HG02798 (cell line): ENCODE measurements around the gene PVALB.

ENCODE experiments used
- ATAC-seq: cut with Tn5 transposase; IDR thresholded peaks from one replicate; pipeline ENCODE4 v1.9.1; 2021; ENCODE audit warnings: mild to moderate bottlenecking; ENCODE audit not compliant: unreplicated experiment, poor library complexity

Gene PVALB

GRCh38 chr22:36850056-36850455 is 33.2 kb upstream of the PVALB start:
- ATAC-seq = no peak

DNA sequence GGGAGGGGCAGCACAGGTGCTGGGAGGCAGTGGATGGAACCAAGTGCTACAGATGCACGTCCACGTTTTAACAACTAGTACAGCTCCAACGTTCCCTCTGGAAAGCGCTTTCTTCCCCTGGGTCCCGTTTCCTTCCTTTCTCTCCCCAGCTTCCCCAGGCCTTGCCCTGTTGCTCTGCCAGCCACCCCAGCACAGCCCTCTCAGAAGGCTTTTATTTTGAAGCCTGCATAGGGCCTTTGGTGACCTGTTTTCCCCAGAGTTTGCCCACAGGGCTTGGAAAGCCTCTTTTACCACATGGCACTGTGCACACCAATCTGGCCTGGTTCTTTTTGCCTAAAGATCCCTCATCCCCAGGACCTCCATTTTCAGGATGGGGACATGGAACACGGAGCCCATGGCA is 30.1 kb upstream of the PVALB start:
- no peak for ATAC-seq

- ATAC-seq = no peak
Measured at GRCh38 chr22:36846271-36846670, 29.4 kb upstream of the PVALB start.

- ATAC-seq = no peak
Measured at GRCh38 chr22:36840106-36840505, 23.3 kb upstream of the PVALB start.

- no peak for ATAC-seq
Measured at GRCh38 chr22:36839356-36840073, 22.7 kb upstream of the PVALB start.

DNA sequence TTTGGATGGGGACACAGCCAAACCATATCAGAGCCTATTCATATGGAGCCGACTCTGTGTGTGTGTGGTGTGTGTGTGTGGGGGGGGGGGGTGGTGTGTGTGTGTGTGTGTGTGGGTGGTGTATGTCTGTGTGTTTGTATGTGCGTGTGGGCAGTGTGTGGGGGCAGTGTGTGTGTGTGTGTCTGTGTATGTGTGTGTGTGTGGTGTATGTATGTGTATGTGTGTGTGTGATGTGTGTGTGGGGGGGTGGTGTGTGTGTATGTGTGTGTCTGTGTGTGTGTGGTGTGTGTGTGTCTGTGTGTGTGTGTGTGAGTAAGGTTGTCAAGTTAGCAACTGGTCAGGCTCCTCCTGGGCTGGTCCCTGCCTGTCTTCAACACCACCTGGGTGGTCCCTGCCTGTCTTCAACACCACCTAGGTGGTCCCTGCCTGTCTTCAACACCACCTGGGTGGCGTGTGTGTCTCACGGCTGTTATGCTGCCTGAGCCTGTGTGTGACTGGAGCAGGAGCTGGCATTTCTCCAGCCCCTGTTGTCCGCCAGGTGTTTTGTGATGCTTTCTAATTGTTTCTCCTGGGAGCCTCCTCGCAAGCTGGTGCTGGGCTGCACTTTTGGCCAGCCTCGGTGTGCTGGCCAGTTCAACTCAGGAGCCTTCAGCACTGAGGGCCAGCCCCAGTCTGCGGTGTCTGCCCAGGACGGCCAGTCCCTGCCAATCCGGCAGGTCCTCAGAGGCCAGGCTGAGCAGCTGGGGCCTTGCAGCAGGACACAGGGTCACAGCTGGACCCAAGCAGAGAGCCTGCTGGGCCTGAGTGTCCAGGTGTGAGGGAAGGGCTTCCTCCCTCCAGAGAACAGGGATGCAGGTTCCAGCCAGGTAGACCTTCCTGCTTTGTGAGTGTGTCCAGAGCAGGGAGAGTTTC is 21.5 kb upstream of the PVALB start:
- ATAC-seq = no peak

GRCh38 chr22:36835903-36836302 is 19.1 kb upstream of the PVALB start:
- no peak for ATAC-seq

- no peak for ATAC-seq
Measured at GRCh38 chr22:36833073-36833472, 16.2 kb upstream of the PVALB start.

GRCh38 chr22:36831717-36832116 is 14.9 kb upstream of the PVALB start:
- ATAC-seq = no peak

GRCh38 chr22:36831206-36831605 is 14.4 kb upstream of the PVALB start:
- ATAC-seq = no peak

DNA sequence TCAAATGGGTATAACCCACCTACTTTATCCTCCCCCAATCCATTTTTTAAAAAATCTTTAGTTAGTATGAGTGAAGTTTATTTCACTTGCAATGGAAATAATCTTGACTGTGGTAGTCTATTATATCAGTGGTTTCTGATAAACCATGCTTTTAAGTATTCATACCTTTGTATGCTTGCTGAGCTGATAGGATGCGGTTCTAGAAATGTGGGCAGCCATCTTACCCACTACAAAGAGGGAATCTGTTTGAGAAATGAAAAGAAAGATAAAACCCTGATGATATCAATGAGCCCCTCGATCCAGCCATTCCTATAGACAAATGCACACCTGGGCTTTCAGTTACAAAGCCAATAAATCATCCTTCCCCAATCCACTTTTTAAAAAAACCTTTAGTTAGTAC is 13.8 kb upstream of the PVALB start:
- ATAC-seq = no peak

DNA sequence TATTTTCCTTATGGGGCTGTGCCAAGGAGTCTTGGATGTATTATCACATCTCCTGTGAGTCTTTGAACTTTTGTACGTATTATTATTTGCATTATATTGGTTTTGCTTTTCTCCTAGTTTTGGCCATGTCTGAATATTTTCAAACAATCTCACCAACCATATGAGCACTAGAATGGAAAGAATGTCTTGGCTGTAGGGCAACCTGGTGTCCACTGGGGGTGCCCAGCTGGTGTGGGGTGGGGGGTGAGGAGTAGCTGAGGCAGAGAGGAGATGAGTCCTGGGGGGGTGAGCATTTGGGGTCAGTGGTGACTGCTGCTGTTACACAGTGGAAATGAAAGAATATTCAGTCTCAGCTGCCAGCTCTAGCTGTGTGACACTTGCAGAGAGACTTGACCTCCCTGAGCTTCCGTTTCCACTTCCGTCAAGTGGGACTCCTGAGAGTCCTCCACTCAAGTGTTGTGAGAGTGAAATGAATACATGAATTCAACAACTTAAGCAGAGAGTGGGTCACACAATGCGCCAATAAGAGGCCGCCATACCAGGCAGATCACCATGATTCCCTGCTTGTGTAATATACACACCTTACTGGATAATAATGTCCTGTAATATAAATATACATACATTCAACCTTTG is 12.7 kb upstream of the PVALB start:
- ATAC-seq = no peak

GRCh38 chr22:36828815-36829214 is 12.0 kb upstream of the PVALB start:
- ATAC-seq = no peak

- no peak for ATAC-seq
Measured at GRCh38 chr22:36826262-36826661, 9.4 kb upstream of the PVALB start.

GRCh38 chr22:36824655-36825054 is 7.8 kb upstream of the PVALB start:
- no peak for ATAC-seq

DNA sequence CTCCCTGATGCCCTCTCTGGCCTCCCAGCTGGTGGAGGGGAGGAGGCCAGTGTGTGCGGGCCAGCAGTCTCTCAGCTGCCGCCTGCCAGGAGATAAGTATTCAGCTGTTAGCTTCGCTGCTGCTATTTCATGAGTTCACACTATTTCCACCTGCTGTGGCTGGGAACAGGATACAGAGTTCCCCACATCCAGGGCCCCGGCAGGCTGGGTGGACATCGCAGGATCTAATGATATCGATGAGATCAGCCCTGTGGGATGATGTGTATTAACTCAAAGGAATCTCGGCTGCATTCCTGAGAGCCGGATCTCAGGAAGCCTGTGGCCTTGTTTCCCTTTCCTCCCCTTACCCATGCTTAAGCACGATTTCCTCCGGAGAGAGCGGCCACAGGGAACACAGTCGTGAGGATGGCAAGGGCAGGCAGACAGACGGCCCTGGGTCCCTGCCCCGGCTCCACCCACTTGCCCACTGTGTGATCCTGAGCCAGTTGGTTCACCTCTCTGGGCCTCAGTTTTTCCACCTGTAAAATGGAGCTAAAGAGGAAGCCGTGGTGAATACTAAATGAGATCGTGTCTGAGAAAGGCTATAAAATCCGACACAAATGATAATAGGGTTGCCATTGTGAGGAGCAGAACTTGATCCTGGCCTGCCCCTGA is 6.5 kb upstream of the PVALB start:
- ATAC-seq = no peak

GRCh38 chr22:36822581-36822980 is 5.7 kb upstream of the PVALB start:
- ATAC-seq = no peak

DNA sequence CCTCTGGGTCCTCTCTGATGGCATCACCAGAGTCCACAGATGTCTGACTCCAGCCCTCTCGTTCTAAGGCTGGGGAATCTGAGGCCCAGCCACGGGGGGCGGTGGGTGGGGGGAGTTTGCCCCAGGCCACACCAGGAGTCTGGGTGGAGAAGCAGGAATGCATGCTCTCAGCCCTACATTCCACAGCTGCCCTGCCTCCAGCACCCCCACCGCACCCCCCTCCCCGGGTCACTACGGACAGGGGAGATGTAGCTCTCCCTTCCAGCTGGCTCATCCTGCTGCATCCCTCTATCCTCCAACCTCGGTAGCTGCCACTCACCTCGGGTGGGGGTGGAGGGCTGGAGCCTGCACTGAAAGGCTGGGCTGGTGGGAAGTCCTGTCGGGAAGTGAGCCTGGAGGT is 2.3 kb upstream of the PVALB start:
- no peak for ATAC-seq

DNA sequence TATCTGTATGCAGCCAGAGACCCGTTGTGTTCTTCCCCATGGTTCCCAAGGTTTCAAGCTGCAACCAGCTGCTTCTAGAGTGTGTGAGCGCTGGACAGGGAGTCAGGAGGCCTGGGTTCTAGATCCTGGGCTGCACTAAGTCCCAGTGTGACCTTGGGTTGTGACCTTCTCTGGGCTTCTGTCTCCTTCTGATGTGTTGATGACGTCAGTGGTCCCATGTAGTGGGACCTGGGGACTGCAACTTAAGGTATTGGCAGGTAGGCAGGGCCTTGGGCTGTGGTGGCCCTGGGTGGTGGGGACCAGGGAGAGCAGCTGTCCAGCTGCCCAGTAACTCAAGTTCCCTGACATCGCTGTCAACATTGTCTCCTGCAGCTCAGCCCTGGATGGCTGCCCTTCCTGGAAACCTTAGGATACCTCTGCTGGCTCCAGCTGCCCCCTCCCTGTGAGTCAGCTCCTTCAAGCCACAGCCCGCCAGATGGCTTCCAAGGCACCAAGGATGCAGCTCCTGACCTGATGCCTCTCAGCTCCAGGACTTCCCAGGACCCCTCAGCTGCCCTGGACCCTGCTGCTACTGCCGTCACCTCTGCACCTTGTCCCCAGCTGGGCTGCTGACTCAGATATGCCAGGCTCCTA is 1.3 kb upstream of the PVALB start:
- no peak for ATAC-seq

DNA sequence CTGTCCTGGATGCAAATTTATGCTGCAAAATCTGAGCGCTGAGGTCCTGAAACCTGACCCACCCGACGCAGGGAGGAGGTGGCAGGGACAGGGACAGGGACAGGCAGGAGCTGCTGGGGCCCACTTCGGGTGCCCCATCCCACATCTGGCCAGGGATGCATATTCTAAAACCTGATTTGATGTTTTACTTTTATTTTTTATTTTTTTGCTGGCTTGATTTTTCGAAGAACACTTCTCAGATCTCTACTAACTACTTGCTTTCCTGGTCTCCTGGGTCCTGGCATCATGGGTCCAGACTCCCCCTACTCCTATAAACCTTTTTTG is 652 bp upstream of the PVALB start:
- ATAC-seq = no peak

DNA sequence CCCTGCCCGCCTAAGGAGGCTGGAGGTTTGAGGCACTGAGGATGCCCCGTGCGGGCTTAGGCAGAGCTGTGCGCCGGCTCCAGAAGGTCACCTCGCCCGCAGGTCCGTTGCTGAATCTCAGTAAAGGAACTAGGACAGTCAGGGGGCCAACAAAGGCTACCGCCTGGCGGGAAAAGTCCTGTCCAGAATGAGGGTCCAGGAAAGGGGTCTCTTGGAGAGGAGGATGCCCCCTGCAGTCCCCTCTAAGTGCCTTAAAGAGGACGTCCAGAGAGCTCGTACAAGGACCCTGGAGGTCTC is 548 bp downstream of the PVALB start:
- ATAC-seq = no peak
